Gastrocnemius medialis (tissue), 4 donors: ENCODE results near the gene CCL18.

Source experiments
- CTCF ChIP-seq, 5 experiments: fragments of 450-650 bp in 3 of 5; fragments of 200-600 bp in 2 of 5; sonication (generic) in 2 of 5; IDR thresholded peaks in 4 of 5; conservative IDR thresholded peaks in 1 of 5; 1 replicate in 4 of 5; 2 replicates in 1 of 5; pipeline ENCODE4 v1.5.1; 2016 to 2019; ENCODE audit warnings: antibody characterized with exemption in 5 of 5, mild to moderate bottlenecking in 3 of 5, moderate library complexity in 3 of 5
- POLR2A ChIP-seq, 2 donors: fragments of 450-650 bp; IDR thresholded peaks; one replicate each; pipeline ENCODE4 v1.6.1; 2017; ENCODE audit warnings: antibody characterized with exemption in 2 of 2, mild to moderate bottlenecking in 2 of 2, moderate library complexity in 2 of 2

DNA sequence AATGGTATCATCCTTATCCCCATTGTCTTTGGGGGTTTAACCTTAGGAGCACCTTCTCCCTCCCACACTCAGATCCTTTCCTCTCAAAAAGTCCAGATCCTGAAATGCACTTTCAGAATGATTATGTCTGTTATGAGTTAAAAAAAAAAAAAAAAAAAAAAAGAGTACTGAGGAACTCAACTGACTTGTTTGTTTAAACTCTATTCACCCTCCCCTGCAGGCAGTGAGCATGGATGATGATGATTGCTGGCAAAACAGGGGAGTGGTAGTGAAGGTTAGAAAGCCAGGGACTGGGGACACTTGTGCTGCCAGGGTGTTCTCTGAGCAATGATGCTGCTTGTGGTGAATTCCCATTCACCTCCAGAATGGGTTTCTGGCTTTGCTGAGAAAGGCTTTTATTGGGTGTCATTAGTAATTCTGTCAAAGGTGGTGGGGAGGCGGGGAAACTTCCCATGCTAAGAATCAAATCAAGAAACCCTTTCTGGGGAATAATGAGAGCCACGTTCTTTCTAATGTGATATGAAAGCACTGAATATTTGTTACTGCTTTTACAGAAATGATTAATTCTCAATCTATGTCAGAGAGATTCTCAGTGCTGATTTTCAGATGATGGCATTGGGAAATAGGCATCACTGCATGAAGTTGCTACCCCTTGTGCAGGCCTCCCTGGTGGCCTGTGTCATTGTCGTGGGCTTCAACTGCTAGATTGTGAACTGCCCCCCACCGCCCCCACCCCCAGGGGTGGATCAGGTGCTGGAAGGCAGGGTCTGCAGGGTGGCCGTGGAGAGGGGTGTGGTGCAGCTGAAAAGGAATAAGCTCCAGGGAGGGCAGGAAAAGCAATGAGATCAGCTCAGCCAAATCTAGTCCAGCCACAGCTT lies 53.7 kb downstream of the CCL18 start:
- no peak for TF ChIP-seq POLR2A (IDR thresholded peaks at IDR 0.05)
- TF ChIP-seq CTCF (IDR thresholded peaks at IDR 0.05 in 4 of 5, conservative IDR thresholded peaks at IDR 0.05 in 1 of 5) = no peak
